Measurements from ENCODE around the gene TNFAIP1.
"Not testable (repeated sequence)": the region's sequence is repeated elsewhere in the genome, so short reads cannot be mapped to it uniquely, and the experiment has no call there.

The TNFAIP1 gene, protein sequence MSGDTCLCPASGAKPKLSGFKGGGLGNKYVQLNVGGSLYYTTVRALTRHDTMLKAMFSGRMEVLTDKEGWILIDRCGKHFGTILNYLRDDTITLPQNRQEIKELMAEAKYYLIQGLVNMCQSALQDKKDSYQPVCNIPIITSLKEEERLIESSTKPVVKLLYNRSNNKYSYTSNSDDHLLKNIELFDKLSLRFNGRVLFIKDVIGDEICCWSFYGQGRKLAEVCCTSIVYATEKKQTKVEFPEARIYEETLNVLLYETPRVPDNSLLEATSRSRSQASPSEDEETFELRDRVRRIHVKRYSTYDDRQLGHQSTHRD

DNA sequence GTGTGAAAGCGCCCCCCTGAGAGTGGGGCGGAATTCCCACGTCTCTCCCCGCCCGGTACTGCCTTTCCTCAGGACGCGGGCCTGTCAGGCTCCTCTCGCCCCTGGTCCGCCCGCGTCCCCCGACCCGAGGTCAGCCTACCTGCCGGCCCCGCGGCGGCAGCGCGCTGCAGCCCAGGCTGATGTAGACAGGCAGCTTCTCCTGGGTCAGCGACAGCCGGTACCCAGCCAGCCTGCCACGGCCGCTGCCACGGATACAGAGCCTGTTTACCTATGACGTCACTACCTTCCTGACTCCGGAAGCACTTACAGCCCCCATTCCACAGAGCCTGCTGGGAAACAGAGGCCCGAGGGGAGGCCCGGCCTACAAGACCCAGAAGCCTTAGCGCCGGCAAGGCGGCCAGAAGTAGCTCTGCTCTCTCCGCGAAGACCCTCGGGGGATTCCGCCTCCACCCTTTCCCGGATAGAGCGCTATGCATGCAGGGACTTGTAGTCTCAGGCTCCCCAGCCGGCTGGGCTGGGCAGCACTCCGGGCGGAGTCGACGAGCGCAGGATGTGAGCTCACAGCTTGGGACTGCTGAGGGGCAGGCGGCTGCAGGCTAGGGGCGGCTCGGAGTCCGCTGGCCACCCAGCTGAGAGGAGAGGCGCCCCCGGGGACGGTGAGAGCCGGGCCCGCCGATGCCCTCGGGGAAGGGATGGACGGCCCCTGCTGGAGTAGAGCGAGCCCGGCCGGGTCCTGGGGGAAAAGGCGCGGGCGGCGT lies at the start of gene TNFAIP1, which contains the start of gene IFT20:
TSS of gene TNFAIP1 (plus strand) at position 561 of the 758 bp plus-strand sequence. CDS start 3,761 bp downstream, outside the sequence.
TSS of gene IFT20 (minus strand) at position 272 of the 758 bp plus-strand sequence. CDS start 3,487 bp downstream, outside the sequence.
- DNase-seq (ENCODE audit: low spot score), result peak; percentile 100

DNA sequence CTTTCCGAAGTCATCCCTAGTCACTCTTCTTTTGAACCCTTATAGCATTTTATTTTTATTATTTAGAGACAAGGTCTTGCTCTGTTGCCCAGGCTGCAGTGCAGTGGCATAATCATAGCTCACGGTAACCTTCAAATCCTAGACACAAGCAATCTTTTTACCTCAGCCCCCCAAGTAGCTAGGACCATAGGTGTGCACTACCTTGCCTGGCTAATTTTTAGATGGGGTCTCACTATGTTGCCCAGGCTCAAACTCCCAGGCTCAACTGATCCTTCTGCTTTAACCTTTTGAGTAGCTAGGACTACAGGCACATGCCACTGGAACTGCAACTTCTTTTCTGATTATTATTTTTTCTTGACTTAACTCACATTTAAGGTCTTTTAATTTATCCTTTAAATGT lies 49.6 kb upstream of the TNFAIP1 start:
- DNase-seq (ENCODE audit: low spot score), result no peak

DNA sequence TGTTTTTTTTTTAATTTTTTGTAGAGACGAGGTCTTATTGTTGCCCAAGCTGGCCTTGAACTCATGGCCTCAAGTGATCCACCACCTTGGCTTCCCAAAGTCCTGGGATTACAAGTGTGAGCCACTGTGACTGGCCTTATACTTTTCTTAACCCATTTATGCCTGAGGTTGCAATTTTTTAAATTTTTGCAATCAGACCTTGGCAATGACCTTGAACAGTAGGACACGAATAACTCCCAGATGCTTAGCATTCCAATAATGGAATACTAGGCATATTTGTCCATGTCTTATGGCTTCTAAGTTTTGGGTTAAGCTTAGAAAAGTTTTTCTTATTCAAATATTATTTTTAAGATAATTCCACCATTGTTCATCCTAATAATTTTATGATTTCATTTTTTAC lies 44.9 kb upstream of the TNFAIP1 start:
- DNase-seq (ENCODE audit: low spot score), result no peak

DNA sequence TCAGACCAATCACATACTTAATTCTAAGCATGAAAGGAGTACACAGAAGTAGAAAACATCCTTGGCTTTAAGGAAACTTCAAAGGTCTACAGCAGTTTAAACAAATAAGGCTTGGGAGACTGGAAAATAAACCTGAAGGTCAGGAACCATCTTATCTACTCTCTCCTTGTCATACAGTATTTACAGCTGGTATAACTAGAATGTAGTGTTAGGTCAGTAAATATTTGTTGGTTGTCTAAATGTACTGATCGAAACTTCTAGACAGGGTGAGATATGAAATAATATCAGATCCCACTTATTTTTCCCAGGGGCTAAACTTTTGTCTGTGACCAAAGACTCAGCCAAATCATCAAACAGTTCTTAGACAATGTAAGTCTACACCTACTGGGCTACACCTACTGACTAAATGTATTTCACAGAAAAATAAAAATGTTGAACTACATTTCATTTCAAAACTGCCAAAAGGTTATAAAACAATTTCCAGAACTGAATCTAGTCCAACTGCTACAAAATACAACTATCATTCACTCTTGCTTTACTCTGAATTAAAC lies 43.7 kb upstream of the TNFAIP1 start:
- DNase-seq (ENCODE audit: low spot score), result no peak

DNA sequence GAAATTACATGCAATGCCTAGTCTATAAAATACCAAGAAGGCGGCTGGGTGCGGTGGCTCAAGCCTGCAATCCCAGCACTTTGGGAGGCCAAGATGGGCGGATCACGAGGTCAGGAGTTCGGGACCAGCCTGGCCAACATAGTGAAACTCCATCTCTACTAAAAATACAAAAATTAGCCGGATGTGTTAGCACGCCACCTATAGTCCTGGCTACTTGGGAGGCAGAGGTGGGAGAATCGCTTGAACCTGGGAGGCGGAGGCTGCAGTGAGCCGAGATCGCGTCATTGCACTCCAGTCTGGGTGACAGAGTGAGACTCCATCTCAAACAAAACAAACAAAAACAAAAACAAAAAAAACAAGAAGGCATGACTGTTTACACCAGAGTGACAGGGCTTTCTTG lies 42.7 kb upstream of the TNFAIP1 start:
- not testable (repeated sequence) for DNase-seq (ENCODE audit: low spot score)

DNA sequence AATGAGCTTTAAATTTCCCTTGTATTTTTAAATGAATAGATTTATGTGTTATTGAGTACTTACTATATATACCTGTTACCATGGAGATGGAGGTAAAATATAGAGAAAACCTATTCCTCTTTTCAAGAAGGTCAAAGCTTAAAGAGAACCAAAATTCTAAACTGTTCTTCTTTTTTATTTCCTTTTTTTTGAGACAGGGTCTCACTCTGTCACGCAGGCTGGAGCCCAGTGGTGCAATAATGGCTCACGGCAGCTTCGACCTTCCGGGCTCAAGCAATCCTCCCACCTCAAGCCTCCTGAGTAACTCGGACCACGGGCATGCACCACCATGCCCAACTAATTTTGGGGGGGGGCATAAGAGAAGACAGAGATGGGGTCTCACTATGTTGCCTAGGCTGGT lies 41.6 kb upstream of the TNFAIP1 start:
- no peak for DNase-seq (ENCODE audit: low spot score)

DNA sequence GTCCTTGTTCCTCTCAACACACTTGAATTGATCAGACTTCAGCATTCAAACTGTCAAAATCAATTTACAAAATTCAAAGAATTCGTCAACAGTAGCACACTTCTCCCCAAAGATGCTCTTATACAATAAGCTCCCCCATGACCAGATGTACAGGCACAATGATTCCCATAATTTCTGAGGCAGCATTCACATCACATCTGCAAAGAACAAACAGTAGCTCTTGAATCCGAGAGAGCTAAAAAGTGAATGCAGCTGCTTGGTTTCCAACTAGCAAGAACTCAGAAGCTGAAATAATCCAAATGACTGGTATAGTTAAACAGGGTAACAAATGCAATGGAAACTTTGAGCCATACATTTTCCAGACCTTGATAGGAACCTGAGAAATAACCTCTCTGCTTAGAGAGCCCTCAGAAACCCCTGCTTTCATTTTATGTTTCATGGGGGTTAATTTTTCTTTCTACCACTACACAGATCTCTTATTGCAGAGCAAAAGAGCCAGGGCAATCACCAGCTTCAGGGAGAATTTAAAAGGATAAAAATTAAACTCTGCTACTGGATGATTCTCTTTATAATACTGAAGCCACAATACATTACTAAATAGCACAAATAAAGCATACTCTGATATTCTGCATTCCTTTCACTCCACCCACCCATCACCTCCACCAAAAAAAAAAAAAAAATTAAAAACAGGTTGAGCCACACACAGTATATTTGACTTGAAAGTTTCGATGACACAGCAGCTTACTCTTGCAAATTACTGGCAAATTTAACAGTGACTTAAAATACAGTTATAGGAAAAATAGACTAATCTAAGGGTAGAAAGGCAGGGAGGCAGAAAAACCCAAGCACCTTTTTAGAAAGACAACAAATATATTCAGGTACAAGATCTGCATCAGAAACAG lies 39.6 kb upstream of the TNFAIP1 start:
- no peak for DNase-seq (ENCODE audit: low spot score)

DNA sequence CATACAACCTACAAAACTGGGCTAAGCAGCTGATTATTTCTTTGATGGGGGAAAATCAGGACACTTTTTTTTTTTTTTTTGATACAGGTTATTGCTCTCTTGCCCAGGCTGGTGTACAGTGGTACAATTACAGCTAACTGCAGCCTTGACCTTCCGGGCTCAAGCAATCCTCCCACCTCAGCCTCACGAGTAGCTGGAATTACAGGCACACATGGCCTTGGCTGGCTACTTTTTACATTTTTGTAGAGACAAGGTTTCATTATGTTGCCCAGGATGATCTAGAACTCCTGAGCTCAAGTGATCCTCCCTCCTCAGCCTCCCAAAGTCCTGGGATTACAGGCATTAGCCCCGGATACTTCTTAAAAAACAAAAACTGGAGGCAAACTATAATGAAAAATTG lies 37.1 kb upstream of the TNFAIP1 start:
- DNase-seq (ENCODE audit: low spot score), result no peak

DNA sequence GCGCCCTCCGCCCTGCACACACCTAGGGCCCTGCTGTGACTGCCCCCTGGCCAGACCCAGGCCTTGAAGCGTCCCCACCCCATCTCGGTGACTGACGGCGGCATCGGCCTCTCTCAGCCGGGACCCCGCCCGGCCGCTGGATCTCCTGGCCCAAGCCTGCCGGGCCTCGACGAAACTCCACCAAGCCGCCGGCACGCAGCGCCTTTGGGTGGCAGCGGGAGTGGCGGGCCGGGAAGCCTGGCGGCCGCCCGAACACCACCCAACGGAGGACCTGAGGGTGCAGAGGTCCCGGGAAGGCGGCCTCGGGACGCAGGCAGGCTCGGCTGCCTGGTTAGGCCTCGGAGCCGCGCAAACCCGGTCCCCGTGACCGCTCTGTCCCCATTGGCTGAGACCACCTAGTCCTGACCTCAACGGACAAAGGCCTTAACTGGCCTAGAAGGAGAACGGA lies 28.6 kb upstream of the TNFAIP1 start:
- DNase-seq (ENCODE audit: low spot score), result no peak

DNA sequence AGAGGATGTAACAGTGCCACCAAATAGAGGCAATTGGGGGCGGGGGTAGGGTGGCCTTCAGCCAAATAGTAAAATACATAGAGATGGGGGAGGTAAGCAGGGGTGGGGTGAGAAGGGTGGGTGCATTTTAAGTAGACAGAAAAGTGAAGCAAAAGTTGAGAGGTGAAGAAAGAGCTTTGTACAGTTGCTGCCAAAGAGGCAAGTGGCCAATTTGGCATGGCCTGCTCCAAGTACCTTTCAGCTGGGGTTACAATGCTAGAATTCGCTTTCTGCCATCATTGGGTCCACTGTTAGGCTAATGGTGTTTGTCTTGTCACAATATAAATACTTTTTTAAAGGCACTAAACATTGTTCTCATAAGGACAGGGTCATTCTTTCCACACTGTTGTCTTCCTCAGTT lies 21.7 kb upstream of the TNFAIP1 start:
- DNase-seq (ENCODE audit: low spot score), result no peak

DNA sequence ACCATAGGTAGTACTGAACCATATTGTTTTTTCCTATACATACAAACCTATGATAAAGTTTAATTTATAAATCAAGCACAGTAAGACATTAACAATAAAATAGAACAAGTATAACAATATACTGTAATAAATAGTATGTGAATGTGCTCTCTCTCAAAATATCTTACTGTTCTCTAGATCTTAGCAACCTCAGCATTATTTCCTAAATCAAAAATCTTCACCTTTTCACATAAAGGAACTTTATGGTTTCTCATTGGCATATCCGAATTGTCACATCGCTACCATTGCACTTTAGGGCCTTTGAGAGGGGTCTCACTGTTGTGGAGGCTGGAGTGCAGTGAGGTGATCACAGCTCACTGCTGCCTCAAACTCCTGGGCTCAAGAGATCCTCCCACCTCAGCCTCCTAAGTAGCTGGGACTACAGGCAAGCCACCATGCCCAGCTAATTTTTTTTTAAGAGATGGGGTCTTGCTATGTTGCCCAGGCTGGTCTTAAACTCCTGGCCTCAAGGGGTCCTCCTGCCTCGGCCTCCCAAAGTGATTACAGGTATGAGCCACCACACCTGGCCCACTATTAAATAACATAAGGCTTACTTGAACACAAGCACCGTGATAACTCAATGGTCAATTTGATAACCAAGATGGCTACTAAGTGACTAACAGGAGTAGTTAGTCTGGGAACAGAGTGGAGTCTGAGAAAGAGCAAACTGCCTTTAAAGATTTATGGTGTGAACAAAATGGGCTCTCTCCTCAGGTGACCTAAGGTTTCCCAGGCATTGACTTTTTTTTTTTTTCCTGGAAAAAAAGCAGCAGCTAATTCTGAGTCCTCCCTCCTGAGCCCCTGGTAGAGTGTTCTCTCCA lies 19.5 kb upstream of the TNFAIP1 start:
- DNase-seq (ENCODE audit: low spot score), result no peak

DNA sequence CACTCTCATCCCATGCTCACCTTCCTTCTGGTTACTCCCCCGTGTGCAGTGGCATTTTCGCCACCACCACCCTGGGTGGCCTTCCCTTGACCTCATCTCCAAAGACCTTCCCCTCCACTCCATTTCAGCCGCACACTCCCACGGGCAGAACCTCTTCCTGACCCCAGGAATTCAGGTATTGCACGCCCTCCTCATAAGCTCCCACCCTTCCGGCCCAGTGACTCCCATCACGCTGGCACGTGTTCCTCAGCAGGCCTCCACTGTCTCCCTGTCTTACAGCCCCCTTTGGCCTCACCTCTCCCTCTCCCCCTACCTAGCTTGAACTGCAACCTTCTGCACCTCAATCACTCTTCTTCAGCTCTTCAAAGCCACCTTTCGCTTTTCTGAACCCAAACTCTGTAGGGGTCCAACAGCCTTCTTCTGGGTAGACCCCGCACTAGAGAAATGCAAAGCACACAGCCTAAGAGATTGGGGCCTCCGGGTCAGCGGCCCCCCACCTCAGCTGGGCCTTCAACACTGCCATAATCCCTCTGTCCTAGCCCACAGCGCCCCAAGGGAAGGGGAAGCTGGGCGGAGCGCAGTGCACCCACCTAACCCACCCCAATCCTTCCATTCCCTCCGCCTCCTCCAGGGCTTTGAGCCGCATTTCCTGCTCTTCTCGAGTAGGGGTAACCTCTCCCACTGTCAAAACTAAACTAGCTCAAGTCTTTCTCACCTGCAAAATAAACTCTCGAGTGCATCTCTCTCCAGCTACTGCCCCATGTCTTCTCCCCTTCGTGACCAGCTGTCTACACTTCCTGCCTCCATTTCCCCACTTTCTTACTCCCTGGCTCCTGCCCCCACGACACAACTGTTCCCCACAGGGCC lies 18.2 kb upstream of the TNFAIP1 start:
- no peak for DNase-seq (ENCODE audit: low spot score)

DNA sequence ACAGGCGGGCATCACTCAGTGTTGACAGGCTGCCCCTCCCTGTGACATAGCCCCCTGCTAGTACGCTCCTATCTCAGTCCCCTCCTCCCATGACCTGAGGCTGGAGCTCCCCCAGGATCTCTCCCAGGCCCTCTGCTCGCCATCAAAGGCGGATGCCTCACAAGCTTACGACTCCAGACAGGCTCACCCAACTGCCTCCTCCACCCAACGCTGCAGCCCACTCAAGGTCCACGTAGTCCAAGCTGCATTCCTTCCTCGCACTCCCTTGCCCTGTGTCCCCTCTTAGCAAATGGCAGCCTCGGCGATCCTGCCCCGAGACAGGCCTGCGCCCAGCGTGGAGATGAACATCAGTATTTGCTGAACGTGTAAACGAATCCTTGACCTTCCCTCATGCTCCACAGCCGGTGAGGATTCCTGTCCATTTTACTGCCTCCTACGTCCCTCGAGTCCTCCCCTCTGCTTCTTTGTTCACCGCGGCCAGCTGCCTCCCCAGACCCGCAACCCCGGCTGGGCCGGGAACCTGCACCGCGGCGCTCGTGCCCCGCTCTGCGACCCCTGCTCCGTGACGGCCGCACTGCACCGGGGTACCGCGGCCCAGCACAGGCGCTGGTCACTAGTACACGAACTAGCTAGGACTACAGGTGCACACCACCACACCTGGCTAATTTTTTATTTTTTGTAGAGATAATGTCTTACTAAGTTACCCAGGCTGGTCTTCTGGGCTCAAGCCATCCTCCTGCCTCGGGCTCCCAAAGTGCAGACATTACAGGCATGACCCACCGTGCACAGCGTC lies 17.4 kb upstream of the TNFAIP1 start:
- no peak for DNase-seq (ENCODE audit: low spot score)

DNA sequence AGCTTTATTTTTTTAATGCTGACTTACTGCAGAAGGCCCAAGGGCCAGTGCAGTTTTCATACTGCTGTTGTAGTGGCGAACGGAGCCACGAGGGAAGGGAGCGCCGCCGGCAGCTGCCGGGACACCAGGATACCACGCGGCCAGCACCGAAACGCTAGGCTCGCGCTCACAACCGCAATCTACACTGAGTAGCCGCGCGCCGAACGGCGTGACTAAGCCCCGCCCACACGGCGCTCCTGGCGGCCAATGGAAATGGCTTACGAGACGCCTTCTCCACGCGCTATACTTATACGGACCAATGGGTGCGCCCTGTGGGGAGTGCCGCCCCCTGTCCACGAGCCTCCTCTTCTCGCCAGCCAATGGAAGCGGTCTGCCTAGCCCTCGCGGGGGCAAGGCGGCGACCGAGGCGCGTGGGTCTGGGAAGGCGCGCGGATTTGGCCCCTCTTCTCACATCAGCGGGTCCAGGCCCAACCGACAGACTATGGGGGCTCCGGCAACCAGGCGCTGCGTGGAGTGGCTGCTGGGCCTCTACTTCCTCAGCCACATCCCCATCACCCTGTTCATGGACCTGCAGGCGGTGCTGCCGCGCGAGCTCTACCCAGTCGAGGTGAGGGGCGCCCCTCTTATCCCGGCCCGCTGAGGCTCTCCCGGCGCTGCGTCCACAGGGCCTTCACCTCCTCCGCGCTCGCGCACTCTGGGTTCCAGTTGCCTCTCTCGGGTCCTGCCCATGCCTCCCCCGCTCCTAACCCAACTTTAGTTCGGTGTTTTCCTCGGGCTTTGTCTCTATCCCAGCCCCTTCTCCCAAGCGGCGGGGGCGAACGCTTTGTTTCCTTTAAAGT lies 16.6 kb upstream of the TNFAIP1 start, which contains the start of gene TMEM97:
TSS of gene TMEM97 (plus strand) at position 442 of the 839 bp plus-strand sequence. CDS start at position 482, 40 bp downstream.
- DNase-seq (ENCODE audit: low spot score), result peak; percentile 98

DNA sequence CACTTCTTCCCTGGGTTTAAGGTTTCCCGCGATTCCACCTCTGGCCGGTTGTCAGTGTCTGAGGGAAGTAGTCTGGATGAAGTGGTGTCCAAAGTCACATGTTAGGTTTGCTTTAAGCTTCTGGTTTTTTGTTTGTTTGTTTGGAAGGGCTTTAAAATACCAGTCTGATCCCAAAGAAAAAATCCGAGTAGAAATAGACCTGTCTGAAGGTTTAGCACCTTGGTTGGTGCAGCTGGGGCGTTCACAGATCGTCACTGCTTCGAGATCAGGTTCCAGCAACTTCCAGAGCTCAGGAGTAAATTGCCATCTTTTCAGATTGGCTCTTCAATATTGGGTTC lies 16.0 kb upstream of the TNFAIP1 start:
- DNase-seq (ENCODE audit: low spot score), result peak; percentile 19

DNA sequence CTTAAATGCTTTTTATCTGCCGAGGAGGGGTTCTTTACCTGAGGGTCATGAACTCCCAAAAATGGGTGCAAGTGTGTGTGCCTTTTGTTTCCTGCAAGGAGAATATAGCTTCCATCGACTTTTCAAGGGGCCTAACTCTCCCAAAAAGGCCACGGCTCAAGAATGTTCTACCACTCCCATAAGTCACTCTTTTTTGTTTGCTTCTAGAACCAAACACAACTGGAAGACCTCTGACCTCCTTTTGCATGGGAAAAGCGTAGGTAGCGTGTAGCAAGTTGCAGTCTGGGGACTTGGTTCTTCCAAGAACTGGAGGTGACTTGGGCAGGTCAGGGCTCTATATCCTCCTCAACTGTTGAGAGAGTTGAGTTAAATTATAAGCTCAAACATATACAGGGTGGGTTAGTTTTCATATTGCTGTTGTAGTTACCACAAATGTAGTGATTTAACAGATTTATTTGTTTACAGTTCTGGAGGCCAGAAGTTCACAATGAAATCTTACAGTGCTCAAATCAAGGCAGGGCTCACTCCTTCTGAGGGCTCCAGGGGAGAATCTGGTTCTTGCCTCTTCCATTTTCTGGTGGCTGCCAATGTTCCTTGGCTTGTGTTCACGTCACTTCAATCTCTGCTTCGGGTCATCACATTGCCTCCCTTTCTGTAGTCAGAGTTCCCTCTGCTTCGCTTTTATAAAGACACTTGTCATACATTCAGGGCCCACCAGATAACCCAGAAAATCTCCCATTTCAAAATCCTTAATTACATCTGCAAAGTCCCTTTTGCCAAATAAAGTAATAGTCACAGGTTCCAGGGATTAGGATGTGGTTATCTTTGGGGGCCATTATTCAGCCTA lies 15.1 kb upstream of the TNFAIP1 start:
- no peak for DNase-seq (ENCODE audit: low spot score)

DNA sequence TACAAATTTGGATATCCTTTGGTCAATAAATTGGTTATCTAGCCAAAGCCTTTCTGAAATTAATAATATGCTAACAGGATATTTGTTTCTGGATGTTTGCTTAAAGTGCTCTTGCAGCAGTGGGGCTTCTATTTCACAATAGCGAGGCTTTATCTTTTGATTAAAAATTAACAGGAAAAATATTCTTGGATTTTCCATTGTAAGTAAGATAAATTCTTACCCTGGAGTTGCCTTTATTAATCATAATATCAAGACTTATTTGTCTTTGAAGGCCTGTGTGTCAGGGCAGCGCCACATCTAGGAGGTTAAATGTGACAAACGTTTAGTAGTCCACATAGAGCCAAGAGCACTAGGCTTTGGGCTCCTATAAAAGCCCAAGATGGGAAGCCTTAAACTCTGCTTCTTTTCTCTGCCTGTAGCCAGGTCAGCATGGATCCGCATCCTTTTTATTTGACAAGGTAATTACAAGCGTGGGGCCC lies 11.3 kb upstream of the TNFAIP1 start:
- no peak for DNase-seq (ENCODE audit: low spot score)
